Embryonic facial prominence (tissue), 1 donor: Measurements from ENCODE around the gene LHFPL6.

Experiments
- DNase-seq: peaks from one replicate; pipeline ENCODE4 v3.0.0-alpha.2; 2016; ENCODE audit errors: extremely low spot score

LHFPL6 gene

GRCh38 chr13:39462428-39462827 lies 140.6 kb downstream of the LHFPL6 start:
- DNase-seq = no peak

DNA sequence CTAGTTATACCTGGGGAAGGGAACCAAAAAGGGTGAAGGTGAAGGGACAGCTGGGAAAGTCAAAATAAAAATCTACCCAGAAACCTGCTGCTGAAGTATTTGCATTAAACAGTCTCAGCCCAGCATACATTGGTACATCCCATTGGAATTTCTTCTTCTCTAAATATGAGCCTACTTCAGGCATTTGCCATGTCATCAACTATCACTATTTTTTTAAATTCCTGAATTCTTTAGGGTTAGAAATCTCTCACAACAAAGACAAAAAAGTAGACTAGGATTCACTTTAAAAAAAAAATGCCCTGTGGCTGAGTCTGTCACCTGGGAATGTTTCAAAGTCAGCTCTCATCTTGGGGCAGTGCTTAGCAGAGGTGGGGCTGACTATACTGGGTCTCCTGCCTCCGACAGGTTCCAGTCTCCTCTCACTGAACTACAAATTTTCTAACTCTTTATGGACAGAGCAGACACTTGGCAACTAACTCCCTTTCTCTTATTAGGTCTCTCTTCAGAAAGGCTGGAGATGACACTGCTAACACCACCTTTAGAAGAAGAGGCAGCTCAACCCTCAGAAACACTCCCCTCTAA lies 141.2 kb downstream of the LHFPL6 start:
- no peak for DNase-seq

DNA sequence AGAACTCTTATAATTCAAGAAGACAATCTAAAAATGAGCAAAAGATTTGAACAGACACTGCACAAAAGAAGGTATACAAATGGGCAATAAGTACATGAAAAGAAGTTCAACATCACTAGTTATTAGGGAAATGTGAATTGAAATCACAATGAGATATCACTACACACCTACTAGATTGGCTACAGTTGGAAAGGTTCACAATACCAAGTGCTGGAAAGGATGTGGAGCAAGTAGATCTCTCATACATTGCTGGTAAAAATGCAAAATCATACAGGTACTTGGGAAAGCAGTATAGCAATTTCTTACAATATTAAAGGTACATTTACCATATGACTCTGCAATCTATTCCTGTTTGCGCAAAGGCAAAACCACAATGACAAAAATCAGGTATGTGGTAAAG lies 145.7 kb downstream of the LHFPL6 start:
- no peak for DNase-seq

GRCh38 chr13:39455521-39456175 lies 147.3 kb downstream of the LHFPL6 start:
- DNase-seq = no peak

DNA sequence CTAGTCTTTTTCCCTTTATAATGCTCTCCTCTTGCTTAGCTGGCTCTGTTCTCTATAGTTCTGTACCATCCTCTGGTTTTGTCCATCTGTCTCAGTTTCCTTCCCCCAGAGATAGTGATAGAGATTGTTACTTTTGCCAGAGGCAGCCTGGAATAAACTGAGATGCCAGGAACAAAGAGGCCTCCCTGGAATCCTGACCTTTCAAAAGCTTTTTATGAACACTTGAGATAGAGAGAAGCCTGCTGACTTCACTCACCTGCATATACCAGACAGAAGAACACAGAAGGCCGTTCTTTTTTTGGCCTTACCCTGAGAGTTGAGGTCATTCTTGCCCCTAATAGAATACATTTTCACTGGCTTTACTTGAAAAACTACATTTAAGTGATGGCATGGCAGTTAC lies 150.2 kb downstream of the LHFPL6 start:
- no peak for DNase-seq

GRCh38 chr13:39452417-39452816 lies 150.6 kb downstream of the LHFPL6 start:
- no peak for DNase-seq

GRCh38 chr13:39451860-39452301 lies 151.1 kb downstream of the LHFPL6 start:
- DNase-seq = no peak

- DNase-seq = no peak
Measured at GRCh38 chr13:39451301-39451700, 151.7 kb downstream of the LHFPL6 start.

DNA sequence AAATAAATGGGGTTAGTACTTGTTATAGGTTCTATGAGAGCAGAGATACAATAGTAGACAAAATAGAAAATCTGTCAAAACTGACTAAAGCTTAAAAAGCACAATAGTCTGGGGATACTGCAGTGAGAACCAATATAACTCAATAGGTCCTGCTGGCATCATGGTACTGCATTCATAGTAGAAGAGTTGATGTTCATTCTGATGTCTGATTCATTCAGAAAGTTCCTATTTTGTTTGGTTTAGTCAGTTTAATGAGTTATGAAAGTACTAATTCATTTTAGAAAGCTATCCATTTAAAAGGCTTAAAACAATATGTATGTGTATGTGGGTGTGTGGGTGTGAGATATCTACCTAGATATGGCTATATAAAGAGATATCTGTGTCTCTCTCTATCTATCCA lies 152.8 kb downstream of the LHFPL6 start:
- DNase-seq = no peak

- DNase-seq = no peak
Measured at GRCh38 chr13:39448834-39449233, 154.2 kb downstream of the LHFPL6 start.

DNA sequence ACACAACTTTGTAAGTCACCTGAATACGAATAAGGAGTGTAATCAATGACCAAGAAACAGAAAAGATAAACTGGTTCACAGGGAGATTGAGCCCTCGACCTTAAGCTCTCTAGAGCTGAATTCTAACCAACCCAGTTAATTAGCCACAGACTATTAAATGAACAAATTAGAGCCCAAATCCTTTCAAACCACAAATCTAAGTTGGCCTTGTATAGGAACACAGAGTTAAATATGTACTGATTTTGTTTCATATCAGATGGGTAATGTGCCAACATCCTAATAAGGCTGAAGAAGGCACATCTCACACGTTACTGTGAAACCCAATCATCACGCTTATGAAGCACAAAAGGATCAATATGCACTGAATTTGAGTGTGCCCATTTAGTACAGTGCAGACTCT lies 156.1 kb downstream of the LHFPL6 start:
- DNase-seq = no peak

DNA sequence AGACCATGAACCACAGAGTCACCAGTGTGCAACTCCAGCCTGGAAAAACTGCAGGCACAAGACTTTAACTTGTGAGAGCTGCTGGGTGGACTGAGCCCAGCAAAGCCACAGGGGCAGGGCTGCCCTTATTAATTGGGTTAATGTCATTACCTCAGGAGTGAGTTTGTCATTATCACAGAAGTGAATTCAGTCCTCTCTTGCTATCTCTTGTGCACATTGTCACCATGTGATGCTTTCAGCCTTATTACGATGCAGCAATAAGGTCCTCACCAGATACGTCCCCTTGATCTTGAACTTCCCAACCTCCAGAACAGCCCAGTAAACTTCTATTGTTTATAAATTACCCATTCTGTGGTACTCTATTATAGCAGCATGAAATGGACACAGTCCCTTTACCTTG lies 158.1 kb downstream of the LHFPL6 start:
- DNase-seq = no peak

- no peak for DNase-seq
Measured at GRCh38 chr13:39433651-39434050, 169.3 kb downstream of the LHFPL6 start.

- no peak for DNase-seq
Measured at GRCh38 chr13:39432196-39432595, 170.8 kb downstream of the LHFPL6 start.

- DNase-seq = no peak
Measured at GRCh38 chr13:39422845-39423565, 180.0 kb downstream of the LHFPL6 start.

GRCh38 chr13:39419876-39420275 lies 183.1 kb downstream of the LHFPL6 start:
- no peak for DNase-seq

DNA sequence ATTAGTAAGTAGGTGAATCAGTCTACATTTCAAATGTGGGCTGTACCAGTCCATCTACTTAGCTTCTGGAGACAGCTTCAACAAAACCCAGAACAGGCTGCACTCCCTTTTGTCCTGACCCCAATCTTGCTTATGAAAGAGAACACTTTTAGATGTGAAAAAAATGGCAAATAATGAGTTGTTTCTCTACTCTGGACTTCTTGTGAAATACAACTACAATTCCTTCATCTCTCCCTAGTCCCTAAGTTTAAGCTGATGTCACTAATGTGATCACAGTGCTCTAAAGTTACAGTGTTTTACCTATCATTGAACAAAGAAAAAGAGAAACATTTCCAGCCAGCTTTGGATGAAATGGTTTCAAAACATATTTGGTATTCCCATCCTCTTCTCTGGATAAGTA lies 183.9 kb downstream of the LHFPL6 start:
- DNase-seq = no peak

- no peak for DNase-seq
Measured at GRCh38 chr13:39418424-39418823, 184.6 kb downstream of the LHFPL6 start.

DNA sequence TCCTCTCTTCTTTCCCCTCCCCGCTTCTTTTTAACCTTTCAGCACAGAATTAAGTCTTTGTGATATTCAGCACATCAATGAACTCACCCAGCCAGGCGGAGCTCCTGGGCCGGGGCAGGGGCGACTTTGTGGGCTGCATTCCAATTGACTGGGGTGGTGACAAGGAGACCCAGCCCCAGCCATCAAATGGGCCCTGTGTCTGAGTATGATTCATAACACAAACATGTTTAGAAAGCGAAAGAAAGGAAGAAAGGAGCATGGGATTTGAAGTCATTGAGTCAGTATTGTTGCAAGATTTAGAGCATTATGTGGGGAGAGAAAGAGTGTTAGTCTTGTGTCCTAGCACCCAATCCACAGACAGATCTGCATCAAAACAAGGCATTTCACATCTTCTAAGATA lies 185.3 kb downstream of the LHFPL6 start:
- DNase-seq = no peak

GRCh38 chr13:39417131-39417530 lies 185.9 kb downstream of the LHFPL6 start:
- DNase-seq = no peak

GRCh38 chr13:39415008-39415802 lies 187.8 kb downstream of the LHFPL6 start:
- no peak for DNase-seq

- DNase-seq = no peak
Measured at GRCh38 chr13:39414339-39414738, 188.7 kb downstream of the LHFPL6 start.
